Central memory CD4-positive, alpha-beta T cell (primary cell): ENCODE measurements around the gene COLEC11.
"Not testable (repeated sequence)": the region's sequence is repeated elsewhere in the genome, so short reads cannot be mapped to it uniquely, and the experiment has no call there.

Experiments used
- DNase-seq: peaks from one replicate; pipeline ENCODE4 v3.0.0; 2022
- total RNA-seq, 3 experiments: gene quantifications; one replicate each; lab custom pipeline; 2026; lab: John Stamatoyannopoulos, UW

The COLEC11 gene
- 0.19 to 0.38 (median 0.28) reads per million in 3 experiments for total RNA-seq

DNA sequence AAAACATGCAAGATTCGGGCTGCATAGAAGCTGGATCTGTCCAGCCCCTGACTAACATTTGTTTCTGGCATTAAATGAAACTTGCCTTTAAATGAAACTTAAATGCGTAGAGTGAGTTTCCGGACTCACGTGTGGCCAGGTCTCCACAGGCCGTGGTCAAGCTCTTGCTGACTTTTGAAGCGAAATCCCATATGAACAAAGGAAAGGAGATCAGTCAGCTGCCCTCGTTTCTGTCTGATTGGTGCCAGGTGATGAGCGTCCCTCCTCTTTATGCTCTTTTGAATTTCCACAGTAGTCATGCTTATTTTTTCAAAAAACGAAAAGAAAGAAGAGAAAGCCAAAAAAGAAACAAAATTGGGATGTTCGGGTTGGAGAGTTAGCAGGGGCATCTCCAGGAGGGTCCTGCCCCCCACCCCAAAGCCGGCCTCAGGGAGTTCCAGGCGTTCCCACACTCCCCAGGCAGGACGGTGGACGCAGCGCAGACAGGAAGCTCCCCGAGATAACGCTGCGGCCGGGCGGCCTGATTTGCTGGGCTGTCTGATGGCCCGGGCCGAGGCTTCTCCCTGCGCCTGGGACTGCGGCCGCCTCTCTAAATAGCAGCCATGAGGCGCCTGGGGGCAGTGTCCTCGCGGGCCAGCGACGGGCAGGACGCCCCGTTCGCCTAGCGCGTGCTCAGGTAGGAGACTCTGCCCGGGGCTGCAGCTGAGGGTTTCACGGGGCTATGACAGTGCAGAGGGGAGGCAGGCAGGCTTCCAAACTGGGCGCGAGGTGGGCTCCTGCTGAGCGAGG is at the start of gene COLEC11:
COLEC11 (plus strand) TSS at position 620 of the 789 bp plus-strand sequence. CDS start 9,229 bp downstream, outside the sequence.
- no peak for DNase-seq

DNA sequence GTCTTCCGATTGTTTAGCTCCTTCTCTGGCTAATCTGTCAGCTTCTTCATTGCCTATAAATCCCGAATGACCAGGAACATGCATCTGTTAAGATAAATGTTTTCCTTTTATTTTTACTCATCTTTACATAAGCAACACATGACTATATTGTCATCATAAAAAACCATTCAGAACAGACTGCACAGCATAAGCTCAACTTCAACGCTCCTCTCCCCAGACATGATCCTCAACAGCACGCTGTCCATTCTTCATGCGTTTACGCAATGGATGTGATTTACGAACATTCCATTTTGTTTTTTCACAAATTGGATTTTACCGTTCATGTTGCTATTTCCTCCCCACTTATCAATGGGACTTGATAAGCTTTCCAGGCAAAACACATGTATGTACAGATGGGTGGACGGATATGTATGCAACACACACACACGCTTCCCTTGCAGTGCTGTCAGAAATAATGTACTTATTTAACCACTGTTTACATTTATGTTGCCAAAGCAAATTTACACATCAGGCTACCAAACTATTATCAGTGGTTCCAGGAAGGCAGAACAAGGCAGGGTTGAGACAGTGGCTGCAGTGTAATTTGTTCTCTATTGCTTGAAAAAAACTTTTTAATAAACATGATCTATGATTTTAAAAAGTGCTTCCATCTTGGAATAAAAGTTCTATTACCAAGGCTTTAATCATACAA is 49.0 kb upstream of the COLEC11 start:
- DNase-seq = no peak

DNA sequence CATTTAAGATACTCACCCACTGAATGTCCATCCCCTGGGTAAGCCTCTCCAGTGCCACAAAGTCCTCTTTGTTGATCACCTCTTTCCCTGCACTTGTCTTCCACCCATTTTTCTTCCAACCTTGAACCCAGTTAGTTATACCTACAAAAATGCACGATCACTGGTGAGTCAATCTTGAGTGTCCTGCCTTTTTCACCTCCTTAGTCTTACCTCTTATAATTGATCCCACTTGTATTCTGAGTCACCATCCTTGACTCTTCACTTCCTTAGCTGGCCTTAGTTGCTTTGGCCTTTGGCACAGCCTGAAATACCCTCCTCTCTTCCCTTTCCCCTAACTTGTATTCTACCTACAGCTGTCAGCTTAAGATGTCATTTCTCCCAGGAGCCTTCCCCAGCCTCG is 47.0 kb upstream of the COLEC11 start:
- no peak for DNase-seq

GRCh38 chr2:3553946-3554345 is 41.0 kb upstream of the COLEC11 start:
- DNase-seq = no peak

- DNase-seq = no peak
Observed at GRCh38 chr2:3557639-3558204, 37.2 kb upstream of the COLEC11 start.

DNA sequence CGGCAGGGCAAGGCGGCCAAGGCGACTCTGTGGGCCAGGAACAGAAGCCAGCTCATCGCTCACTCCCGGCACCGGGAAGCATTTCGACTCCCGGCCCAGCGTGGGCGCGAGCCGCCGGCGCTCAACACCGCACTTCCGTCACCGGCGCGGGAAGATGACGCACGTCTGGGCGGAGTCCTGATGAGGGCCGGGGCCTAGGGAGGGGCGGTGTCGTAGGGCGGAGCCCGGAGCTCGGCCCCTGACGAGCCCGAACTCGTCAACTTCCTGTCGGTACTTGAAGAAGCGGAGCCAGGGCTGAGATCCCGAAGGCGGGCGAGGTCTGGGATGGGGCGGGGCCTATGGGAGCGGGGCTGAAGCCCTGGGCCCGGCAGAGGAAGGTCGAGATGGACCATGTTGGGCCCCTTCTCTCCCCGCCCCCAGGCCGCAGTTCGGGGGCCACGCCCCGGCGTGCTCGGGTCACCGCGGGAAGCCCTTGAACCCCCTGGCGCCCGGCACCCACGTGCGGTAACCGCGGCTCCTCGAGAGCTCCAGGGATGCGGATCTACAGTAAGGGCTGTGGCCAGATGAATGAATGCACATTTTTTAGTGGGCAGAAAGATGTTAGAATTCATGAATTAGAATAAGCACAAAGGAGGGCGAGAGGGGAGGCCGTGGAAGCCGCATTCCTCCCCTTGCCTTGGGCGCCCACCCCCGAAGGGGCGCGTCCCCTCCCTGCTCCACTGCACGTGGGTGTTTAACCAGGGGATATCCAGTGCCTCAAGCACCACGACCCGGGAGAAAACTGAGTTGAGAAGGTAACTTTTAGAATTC is 36.5 kb upstream of the COLEC11 start, which contains the start of gene RNASEH1:
RNASEH1 (minus strand) TSS at position 129 of the 810 bp plus-strand sequence; CDS start at position 56, 73 bp downstream.
- peak; percentile 95 for DNase-seq

DNA sequence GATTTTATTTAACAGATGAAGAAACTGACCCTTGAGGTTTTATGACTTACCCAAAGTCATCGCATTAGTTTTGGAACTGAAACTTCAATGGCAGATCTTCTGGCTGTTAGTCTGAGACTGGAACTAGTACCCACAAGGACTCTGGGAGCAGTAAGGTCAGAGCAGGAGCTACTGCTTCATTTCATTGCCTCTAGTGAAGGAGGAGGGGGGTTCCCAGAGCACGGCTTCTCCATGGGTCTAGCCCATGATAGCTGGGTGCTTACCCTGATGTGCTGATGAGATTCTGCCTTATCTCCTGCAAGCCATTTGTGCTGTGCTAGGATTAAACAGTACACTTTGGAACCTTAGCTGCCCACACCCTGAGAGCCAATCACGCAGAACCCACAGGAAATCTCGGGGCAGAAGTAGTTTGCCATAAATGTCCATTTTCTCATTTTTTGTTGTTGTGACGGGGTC is 31.4 kb upstream of the COLEC11 start:
- DNase-seq = no peak

- DNase-seq = no peak
Observed at GRCh38 chr2:3565117-3565516, 29.8 kb upstream of the COLEC11 start.

DNA sequence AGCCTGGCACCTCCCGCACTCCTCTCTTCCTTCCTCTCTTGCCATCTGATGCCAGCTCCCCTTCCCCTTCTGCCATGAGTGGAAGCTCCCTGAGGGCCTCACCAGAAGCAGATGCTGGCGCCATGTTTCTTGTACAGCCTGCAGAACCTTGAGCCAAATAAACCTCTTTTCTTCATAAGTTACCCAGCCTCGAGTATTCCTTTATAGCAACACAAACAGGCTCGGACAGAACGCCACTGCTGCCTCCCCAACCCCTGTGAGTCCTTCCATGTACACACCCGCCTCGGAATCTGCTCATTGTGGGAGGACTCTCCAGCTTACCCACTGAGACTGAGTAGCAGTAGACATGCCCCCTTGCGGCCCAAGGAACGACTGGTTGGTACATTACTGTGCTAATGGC is 28.1 kb upstream of the COLEC11 start:
- DNase-seq = no peak

GRCh38 chr2:3569656-3570055 is 25.3 kb upstream of the COLEC11 start:
- DNase-seq = not testable (repeated sequence)

DNA sequence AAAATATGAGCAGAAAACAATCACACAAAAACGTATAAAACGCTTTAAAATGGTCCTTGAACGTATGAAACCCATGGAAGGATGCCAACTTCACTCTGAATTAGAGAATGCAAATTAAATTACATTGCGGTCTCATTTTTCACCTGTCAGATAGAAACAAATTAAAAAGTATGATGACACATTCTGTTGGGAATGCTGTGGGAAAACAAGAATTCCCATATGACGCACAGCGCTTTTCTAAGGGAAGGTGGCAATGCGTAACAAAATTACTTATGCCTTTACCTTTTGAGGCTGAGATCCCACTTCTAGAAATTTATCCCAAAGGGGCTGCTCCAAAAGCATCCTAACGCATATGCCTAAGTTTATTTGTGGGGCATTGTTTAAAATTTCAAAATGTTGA is 23.6 kb upstream of the COLEC11 start:
- DNase-seq = no peak

GRCh38 chr2:3572620-3573019 is 22.3 kb upstream of the COLEC11 start:
- DNase-seq = no peak

DNA sequence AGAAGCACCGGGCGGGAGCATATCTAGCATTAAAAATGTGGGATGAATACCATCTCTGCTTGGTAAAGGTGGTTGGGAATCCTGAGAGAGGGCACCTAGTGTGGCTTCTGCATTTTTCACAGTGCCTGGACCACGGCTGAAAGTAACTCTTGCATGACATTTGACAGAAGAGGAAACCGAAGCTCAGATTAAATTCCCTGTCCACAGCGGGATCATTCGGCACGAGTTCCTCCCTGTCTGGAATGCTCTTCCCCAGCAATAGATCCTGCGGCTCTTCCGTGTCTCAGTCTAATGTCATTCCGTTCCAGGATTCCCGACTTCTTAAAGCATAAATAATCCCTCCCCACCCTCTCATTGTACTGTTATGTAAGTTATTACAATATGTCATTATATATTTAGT is 20.8 kb upstream of the COLEC11 start:
- DNase-seq = no peak

GRCh38 chr2:3575534-3576262 is 19.2 kb upstream of the COLEC11 start:
- peak; percentile 38 for DNase-seq

DNA sequence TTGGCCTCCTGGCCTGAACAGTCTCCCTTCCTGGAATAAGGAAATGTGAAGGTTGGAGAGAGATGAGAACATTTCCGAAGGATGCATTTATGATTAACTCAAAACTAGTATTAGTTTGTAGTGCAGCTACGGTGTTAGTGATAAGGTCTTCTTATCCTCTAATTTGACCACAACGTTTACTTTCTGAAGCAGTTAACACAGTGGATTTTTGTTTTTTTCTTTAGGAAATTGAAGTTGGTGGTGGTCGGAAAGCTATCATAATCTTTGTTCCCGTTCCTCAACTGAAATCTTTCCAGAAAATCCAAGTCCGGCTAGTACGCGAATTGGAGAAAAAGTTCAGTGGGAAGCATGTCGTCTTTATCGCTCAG is 18.7 kb upstream of the COLEC11 start:
- not testable (repeated sequence) for DNase-seq

DNA sequence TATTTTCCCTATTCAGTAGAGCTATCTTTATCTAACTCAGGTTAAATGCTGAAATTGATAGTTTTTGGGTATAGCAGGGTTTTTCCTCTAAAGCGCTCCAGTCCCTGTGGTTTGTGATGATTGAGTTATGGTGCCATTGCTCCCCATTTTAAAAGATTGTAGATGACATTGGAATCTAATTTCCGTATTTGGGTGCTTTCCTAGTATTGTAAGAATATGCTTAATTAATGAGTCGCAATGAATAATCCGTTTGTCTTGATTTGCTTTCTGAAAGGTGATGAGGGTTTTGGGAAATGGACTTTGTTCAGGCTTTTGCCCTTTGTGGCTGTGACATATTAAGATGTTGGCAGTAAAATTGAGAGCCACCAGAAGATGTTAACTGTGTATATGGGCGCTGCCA is 15.9 kb upstream of the COLEC11 start:
- no peak for DNase-seq

DNA sequence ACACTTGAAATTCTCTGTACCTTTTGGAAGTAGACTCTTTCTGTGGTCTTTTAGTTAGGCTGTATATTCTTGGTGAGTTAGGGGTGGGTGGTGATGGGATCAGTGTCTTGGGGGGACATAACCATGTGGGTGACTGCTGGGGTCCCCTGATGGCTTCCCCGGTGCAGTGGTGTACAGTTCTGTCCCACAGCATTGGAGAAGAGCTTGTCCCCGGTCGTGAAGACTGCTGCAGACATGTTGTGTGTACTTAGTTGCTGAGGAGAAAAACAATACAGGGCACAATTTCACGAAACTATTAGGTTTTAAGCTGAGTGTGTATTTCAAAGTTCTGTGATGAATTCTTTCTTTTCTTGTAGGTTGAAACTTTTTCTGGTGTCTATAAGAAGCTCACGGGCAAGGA is 14.5 kb upstream of the COLEC11 start:
- no peak for DNase-seq

DNA sequence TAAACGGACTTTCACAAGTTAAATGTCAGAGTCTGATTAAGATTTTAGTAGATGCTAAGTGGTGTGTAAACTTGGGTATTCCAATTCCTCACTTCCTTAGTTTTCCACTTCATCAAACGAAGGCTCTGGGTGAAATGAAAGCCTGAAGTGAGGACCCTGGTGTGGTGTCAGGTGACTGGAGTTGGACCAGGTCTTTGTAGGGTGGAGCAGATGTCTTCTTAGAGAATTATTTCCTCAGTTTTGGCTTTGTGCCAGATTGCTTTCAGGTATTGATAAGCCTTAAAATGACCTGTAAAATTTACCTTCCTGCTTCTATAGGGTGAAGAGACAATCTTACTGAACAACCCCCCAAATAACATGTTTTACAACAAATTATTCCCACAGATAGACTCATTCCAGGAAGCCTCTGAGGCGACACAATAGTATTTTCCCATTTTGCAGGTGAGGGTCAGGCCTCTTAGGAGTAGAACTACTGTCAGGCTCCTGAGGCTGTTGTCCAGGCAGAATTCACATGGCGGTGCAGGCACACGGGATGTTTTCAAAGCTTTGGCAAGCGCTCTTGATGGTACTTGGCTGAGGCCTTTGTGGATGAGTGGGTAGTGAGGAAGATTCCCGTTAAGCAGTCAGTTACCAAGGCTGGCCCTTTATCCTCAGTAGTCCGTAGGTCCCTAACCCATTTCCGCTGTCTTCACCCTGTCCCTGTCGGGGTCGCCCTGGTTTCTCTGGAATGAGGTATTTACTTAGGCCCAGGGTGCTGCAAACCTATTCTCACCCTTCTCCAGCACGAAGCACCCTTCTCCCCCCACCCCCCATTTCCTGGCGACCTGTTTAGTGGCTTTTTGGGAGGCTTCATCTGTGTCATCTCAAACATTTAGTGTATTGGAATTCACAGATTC is 13.3 kb upstream of the COLEC11 start:
- DNase-seq = no peak

DNA sequence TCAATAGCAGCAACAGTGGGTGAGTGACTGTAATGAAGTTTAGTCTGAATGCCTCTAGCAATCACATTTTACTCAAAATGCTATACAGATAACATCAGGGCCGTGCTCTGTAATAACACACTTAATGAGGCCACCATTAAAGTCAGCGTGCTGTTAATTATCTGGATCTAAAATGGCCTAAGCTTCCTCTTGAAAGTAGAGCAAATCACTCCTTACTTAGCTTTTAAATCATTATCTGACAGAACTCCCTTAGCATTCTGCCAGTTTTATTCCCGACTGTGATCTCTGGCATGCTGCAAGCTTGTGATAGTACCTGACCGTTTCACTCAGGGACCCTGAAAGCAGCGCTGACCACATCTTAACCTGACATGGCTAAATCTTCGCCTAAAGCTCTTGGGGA is 10.8 kb upstream of the COLEC11 start:
- no peak for DNase-seq

GRCh38 chr2:3584608-3585260 is 10.2 kb upstream of the COLEC11 start:
- DNase-seq = no peak
